ENCODE data around the gene AP3D1.

Gene AP3D1

DNA sequence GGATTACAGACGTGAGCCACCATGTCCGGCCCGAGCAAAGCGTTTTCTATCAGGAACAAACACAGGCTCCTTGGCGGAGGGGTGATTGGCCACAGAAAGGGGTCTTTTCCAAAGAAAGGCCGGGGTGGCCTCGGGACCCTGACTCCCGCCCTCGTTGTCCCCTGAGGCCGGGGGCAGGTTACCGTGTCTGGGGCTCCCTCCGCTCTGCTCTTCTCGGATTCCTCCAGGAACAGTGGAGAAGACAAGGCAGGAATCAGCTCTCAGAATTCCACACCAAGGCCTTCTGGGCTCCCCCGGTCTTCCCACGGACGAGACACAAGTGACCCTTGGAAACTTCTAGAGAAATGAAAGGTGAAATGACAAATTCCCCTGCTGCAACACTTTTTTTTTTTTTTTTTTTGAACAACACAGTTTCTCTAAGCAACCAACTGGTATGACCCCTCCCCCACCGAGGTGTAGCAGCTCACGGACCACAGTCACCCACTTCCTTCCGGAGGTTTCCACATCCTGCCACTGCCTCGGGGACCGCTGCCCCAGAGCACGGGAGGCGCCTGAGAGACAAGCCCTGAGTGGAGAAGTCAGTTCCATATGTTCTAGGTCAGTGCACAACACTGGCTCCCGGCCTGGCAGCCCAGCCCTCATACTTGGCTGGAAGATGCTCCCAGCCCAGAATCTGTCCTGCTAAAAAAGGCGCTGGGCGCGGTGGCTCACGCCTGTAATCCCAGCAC, 66.2 kb downstream of the AP3D1 start:
- DNase-seq (ENCODE audit: low read depth, low spot score): no peak

DNA sequence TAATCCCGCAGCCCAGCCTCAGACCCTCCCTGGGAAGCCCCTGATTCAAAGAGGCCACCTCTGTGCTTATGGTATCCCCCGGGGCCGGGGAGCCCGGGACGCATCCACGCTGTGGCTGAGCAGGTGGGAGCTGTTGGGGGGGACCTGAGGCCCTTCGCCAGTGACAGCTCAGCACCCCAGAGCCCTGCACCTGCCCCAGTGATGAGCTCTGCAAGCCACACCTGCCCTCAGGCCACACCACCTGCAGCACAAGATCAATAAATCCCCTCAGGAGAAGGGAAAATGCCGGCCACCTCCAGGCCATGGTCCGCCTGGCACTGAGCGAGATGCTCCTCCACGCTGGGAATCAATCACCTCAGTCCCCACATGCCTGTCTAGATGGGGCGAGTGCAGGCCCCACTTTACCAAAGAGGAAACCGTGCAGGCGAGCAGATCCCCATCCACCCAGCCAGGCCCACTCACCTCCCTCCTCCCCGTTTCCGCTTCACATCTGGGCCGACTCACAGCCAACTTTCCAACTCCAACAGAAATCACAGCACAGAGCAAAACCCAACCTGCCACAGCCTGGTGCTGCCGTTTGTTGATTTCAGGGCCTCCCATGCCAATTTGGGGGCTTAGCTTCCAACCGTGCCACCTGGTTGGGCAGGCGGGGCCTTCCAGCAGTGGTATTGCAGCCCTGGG, 68.1 kb downstream of the AP3D1 start:
- DNase-seq (ENCODE audit: low read depth, low spot score): no peak

DNA sequence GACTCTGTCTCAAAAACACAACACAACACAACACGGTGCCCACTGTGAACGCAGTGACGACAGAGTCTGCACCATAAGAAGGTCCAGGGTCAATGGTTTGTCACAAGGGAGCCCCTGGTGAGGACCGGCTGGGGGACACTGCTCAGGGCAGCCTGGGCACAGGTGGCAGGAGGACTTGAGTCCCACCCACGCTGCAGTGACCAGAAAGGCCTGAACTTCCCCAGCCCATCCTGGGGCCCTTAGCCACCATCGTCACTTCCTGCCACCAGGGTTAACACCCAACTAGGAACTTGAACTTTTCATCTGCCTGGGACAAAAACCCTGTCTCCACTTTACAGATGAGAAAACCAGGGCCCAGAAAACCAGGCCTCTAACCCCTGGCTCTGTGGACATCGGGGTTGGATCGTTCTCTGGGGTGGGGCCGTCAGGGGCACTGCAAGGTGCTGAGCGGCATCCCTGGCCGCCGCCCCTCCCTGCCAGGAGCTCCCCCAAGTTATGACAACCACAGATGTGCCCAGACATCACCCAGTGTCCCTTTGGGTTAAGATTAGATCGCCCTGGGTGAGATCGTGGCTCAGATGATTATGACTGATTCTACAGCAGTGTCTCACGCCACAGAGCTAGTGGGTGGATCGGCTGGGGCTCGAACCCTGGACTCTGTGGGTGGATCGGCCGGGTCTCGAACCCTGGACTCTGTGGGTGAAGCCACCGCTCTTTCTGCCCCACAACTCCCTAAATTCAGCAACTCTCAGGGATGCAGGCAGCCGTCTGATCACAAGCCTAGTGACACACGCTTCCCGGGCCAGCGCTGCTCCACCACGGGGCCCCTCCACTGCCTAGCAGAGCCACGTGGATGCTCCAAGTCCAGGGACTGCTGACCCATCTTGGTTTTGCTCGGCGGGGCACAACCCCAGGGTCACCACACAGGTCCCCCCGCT, 69.2 kb downstream of the AP3D1 start:
- DNase-seq (ENCODE audit: low read depth, low spot score): no peak

DNA sequence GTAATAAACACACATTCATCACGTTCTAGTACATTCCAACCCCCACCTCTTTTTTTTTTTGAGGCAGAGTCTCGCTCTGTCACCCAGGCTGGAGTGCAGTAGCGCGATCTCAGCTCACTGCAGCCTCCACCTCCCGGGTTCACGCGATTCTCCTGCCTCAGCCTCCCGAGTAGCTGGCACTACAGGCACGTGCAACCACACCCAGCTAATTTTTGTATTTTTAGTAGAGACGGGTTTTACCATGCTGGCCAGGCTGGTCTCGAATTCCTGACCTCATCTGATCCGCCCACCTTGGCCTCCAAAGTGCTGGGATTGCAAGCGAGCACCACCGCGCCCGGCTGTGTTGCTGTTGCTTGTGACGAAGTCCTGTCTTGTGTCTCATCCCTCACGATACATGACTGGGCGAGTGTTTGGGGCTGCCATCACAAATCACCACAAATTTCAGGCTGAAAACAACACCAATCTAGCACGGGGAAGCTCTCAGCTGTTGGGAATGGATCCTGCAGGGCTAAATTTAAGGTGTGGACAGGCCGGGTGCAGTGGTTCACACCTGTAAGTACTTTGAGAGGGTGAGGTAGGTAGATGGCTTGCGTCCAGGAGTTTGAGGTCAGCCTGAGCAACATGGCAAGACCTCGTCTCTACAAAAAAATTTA, 70.9 kb downstream of the AP3D1 start:
- DNase-seq (ENCODE audit: low read depth, low spot score): no peak

DNA sequence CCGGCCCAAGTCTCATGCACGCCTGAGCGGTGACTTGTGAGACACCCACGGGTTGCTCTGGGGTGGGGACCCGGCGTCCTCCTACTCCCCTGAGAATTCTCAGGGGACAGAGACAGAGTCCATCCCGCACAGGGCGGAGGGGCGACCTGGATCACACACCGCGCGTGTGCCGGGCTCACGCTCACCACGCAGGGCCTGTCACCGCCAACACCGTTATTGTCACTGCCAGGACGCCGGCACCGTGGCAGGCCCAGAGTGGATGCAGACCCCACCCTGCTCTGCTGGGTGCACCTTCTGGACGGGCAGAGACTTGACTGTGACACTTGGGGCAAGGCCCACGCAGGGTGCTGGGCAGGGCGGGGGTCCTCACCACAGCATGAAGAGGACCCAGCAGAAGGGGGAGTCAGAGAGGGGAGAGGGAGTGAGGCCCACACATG, 71.5 kb downstream of the AP3D1 start:
- no peak for DNase-seq (ENCODE audit: low read depth, low spot score)

DNA sequence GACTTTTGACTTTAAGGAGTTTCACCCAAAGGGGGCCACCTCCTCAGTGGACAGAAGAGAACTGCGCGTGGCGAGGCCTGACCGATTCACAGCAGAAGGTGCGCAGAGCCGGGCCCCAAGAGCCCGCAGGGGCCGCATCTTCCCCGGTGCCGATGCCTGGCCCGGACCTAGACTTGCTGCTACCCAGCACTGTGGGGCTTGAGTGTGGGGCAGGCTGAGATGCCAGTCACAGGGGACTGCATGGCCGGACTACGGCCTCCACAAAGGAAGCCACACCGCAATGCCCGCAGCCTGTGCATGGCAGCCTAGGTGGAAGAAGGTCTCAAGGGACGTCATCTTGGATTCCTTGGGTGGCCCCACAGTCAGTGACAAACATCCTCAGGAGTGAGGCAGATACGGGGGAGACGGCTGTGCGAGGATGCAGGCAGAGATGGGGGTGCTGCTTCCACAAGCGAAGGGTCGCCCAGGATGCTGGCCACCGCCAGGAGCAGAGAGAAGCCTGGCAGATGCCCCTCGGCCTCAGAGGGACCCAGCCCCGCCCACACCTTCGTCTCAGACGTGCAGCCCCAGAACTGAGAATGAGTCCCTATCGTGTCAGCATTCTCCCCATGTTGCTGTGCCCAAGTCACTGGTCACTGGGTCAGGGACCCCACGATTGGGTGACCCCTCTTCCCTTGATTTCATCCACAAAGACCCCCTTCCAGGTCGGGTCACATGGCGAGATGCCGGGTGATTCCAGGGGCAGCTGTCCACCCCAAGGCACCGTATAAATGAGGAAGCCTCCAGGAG, 72.1 kb downstream of the AP3D1 start:
- no peak for DNase-seq (ENCODE audit: low read depth, low spot score)

DNA sequence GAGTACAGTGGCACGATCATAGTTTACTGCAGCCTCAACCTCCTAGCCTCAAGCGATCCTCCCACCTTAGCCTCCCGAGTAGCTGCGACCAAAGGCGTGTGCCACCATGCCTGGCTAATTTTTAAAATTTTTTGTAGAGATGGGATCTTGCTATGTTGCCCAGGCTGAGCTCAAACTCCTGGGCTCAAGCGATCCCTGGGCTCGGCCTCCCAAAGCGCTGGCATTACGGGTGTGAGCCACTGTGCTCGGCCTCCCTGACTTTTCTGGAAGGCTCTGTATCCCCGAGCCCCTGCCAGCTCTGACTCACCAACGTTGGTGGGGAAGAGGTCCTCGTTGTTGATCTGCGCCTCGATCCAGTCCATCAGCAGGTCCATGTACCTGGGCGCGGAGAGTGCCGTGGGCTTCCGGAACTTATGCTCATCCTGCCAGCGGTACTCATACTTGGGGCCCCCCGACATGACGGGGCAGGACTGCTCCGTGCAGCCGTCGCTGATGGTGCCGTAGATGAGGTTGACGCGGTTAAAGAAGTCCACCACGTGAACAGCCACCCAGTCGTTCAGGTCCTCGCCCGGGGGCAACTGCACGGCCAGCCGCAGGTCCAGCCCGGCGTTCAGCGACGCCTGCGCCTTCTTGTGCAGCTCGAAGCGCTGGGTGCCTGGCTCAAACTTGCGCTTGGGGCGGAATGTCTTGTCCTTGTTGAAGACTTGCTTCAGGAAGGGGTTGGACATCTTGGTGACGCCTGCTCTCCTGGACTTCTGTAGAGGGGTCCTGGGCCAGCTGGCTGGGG, 73.3 kb downstream of the AP3D1 start:
- no peak for DNase-seq (ENCODE audit: low read depth, low spot score)

DNA sequence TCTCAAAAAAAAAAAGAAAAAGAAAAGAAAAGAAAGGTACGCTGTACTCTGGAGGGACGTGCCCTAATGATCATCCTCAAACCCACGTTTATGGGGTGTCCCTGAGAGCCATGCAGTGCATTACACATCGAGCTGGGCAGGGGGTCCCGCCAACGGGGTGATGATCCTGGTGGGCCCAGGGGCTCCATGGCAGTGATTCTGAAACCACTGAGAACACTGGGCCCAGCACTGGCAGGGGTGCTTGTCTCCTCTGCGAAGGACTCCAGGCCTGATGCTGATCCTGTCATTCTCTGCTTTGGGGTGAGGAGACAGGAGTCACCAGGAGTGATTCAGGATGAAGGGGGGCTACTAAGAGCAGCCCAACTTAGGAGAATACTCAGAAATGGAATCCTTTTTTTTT, 74.0 kb downstream of the AP3D1 start:
- DNase-seq (ENCODE audit: low read depth, low spot score): no peak

DNA sequence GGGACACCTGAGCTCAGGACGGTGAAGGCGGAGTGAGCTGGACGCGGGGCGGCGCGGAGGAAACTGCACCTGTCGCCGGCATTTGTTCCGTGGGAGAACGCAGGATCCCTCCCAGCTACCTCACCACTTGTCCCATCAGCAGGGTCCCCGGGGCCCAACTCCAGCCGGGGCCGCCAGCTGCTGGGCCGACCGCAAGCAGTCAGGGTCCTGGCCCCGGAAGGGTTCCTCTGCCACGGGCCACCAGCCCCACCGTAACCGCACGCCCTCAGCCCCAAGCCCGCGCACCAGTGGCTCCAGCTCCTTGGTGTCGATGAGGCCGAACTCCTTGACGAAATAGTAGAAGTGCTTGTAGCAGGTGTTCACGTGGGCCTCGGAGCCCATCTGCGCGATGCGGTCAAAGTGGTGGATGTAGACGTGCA, 74.8 kb downstream of the AP3D1 start:
- DNase-seq (ENCODE audit: low read depth, low spot score): no peak

DNA sequence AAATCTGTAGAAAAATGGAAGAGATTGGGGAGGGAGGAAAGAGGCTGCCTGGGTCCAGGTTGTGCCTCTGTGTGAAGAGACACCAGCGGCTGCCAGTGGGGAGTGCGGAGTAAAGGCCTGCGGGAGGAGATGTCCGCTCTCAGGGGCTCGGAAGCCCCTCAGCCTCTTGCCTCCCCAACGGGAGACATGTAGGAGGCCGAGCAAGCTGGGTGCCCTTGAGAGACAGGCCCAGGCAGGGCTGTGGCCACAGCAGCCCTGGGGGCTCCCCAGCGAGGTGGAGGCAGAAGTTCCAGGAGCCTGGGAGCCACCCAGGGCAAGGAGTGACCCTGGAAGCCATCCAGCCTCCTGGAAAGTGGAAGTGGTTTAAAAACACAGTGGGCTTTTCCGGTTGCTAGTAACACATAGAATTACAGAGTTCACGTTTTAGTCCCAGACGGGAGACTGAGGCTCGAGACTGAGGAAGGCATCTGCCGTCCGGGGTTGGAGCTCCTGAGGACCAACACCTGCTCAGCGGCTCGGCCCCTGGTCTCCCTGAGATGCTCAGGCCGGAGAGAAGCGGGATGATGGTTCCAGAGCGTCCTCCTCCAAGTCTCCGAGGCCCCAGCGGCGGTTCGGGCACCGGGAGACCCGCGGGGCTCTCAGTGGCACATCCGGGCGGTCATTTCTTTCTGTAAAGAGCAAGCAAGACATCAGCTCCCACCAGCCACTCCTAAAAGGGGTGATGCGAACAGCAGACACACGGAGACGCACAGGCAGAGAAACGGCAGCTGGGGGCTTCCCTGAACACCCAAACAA, 78.4 kb downstream of the AP3D1 start:
- DNase-seq (ENCODE audit: low read depth, low spot score): no peak

DNA sequence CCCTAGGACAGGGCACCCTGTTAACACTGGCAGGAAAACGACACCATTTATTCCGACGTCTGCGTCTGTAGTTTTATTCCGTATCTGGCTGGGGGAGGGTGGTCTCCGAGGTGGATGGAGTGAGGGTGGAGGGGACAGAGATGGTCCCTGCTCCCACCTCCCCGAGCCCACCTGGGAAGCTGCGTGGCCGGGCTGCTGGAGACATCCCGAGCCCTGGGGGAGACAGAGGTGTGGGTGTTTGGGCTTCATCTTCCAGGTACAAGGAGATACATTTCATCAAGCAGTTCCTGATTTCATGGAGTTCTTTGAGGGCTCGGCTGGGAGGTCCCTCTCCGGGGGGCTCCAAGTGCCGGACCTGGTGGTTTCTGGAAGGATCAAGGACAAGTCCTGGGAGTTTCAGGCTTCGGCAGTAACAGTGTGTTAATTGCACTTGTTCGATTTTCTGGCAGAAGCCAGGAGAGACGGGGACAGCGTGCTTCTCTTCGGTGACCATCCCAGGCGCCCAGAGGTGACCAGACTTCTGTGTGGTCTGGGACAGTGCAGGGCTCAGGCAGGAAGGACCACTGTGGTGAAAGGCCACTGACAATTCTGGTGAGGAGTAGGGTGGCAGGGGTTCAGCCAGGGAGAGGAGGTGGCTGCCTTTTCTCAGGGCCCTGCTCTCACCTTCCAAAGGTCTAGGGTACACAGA, 80.2 kb downstream of the AP3D1 start:
- DNase-seq (ENCODE audit: low read depth, low spot score): no peak

DNA sequence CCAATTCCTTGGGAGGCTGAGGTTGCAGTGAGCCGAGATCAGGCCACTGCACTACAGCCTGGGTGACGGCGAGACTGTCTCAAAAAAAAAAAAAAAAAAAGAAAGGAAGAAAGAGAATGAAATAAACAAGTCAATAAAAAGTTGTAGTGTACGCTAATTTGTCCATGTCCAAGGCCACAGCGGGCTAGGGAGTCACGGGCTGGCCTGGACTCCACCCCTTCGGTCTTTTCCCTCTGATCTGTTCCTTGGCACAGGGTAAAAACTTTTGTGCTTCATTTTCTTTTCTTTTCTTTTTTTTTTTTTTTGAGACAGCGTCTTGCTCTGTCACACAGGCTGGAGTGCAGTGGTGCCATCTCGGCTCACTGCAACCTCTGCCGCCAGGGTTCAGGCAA, 80.9 kb downstream of the AP3D1 start:
- DNase-seq (ENCODE audit: low read depth, low spot score): no peak

DNA sequence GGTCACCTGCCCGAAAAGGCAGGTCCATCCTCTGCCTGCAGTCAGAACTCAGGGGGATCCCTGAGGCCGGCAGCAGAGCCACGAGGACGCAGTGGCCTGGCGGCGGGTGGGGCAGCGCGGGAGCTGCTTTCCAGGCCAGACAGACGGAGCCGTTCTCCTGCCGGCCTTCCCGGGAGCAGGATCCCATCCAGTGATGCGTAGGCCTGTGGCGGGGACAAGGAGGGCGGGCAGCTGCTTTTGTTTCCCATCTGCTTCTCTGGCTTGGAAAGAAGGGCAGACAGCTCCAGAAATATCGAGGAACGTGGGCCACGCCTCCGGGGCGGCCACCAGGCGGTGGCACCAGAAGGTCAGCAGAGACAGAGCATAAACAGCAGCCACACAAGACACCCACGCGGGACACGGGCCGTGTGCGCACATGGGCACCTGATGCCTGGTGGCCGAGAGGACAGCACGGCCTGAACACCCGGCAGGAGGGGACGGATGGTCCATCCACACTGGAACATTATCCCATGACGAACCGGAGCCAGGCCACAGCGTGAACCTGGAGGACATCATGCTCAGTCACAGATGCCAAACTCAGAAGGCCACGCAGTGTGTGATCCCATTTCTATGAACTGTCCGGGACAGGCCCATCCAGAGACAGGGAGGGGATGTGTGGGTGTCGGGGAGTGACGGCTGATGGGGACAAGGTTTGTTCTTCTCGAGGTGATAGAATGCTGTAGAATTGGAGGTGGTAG, 86.4 kb downstream of the AP3D1 start:
- DNase-seq (ENCODE audit: low read depth, low spot score): no peak

DNA sequence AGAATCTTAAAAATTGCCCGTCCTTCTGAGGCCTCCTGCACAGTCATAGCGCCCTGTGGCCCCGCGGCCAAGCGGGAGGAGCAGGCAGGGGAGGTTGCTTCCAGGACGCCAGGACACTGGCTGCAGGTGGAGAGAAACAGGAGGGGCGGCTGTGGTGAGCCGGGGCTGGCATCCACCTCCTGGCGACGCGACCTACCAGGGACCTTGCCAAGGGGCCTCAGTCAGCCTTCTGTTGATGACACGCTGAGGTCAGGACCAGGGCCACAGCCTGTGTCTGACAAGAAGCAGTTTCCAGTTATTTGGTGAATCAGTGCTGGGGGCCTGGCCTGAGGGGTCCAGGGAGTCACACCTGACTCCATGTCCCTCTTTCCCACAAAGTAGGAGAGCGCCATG, 87.0 kb downstream of the AP3D1 start:
- DNase-seq (ENCODE audit: low read depth, low spot score): no peak

DNA sequence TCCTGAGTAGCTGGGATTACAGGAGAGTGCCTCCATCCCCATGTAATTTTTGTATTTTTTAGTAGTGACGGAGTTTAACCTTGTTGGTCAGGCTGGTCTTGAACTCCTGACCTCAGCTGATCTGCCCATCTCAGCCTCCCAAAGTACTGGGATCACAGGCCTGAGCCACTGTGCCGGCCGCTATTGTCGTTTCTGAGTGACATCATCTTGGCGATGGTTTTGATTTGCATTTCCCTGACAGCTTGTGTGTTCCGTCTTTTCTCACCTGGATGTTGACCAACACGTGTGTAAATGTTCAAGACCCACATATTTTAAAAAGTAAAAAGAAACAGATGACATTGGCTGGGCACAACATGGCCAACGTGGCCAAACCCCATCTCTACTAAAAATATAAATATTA, 87.5 kb downstream of the AP3D1 start:
- DNase-seq (ENCODE audit: low read depth, low spot score): no peak

DNA sequence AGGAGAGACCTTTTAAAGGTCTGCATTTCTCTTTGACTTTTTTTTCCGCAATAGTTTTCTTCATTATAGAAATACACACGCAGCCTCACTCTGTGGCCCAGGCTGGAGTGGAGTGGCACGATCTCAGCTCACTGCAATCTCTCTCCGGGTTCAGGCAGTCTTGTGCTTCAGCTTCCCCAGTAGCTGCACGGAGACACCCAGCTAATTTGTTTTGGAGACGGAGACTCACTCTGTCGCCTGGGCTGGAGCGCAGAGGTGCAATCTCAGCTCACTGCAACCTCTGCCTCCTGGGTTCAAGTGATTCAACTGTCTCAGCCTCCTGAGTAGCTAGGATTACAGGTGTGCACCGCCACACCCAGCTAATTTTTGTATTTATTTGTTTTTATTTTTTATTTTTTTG, 88.6 kb downstream of the AP3D1 start:
- DNase-seq (ENCODE audit: low read depth, low spot score): no peak

DNA sequence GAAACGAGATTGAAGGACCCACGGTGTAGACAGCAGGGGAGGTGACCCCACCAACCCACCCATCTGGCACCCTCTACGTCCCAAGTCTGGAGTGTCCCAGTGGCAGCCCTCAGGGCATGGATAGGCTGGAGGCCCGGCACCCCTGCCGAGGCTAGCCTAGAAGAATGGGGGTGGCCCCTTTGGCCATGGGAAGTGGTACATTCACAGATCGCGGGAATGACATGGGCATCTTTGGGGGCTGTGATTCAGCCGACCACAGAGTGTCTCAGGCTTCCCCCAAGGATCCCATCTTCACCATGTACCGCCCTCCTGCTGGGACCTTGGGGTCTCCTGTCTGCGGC, 89.0 kb downstream of the AP3D1 start:
- DNase-seq (ENCODE audit: low read depth, low spot score): no peak

All from brain pericyte (primary cell).